BJ (cell line): ENCODE measurements around the gene IPCEF1. TPM values are rescaled to one million over a fixed set of nuclear protein-coding genes. Genes with fewer than 3 reads are reported as not detected.

ENCODE experiments used
- CTCF ChIA-PET: fragments of 350-600 bp; formaldehyde crosslinking; extraction: SDS; loops from one replicate; lab custom pipeline; 2021; ENCODE audit warnings: antibody characterized with exemption, inconsistent platforms; lab: Yijun Ruan, JAX
- POLR2A ChIA-PET: fragments of 300-600 bp; sonication (Branson Sonifier 250); formaldehyde crosslinking; extraction: SDS; loops from one replicate; lab custom pipeline; 2021; ENCODE audit warnings: antibody characterized with exemption; lab: Charles Lee
- DNase-seq: peaks from one replicate; pipeline ENCODE4 v3.0.0-alpha.2; 2011; ENCODE audit warnings: low read depth
- H3K27me3 ChIP-seq: 2 replicates; pipeline ENCODE4 v1.6.0; 2011; ENCODE audit warnings: low read length; ENCODE audit not compliant: control insufficient read depth, insufficient read depth
- H3K36me3 ChIP-seq: 2 replicates; pipeline ENCODE4 v1.5.1; 2011; ENCODE audit warnings: low read length; ENCODE audit not compliant: control insufficient read depth, insufficient read depth
- H3K4me3 ChIP-seq: 2 replicates; pipeline ENCODE4 v1.5.1; 2011; ENCODE audit warnings: low read depth, mild to moderate bottlenecking, control low read depth, low read length
- CTCF ChIP-seq: IDR thresholded peaks from 2 replicates; pipeline ENCODE4 v1.5.1; 2011; ENCODE audit warnings: low read depth, mild to moderate bottlenecking, control low read depth, inconsistent platforms, low read length, moderate library complexity; ENCODE audit not compliant: insufficient read depth
- polyA plus RNA-seq: library from polyadenylated mRNA; depleted of rRNA; stranded (reverse); fragments of >200 nt; gene quantifications from 2 replicates; pipeline ENCODE4 v1.2.3, GENCODE V29; 2011

The IPCEF1 gene
- polyA plus RNA-seq, 1 experiment: 0.02 TPM

- TF ChIP-seq CTCF: no peak
- CTCF ChIA-PET: interaction anchor here (1.1 to 1.5 kb wide), 2 partner anchors 9 to 12 kb away, joined by 3 to 4 read pairs; no protein-coding TSS in a partner anchor
- Histone ChIP-seq H3K27me3 (peaks cover 3% of the 10 kb centered on the region; the same call in 1 of the 2 replicates), H3K36me3 (no peaks in the 10 kb centered on the region; the same call in 1 of the 2 replicates), H3K4me3 (no peak overlapping the region)
- DNase-seq: no peak
- POLR2A ChIA-PET: no interaction called here
Observed at GRCh38 chr6:154382740-154383139, 26.1 kb upstream of the IPCEF1 start.

- Histone ChIP-seq H3K27me3 (peaks cover 3% of the 10 kb centered on the region; the same call in 1 of the 2 replicates), H3K36me3 (no peaks in the 10 kb centered on the region; the same call in 1 of the 2 replicates), H3K4me3 (no peak overlapping the region)
- CTCF ChIA-PET: interaction anchor here (0.6 kb wide), 2 partner anchors 10 to 216 kb away, joined by 3 read pairs; no protein-coding TSS in a partner anchor
- TF ChIP-seq CTCF: no peak
- DNase-seq: no peak
- POLR2A ChIA-PET: no interaction called here
Observed at GRCh38 chr6:154381548-154381947, 24.9 kb upstream of the IPCEF1 start.

GRCh38 chr6:154380741-154381140, 24.1 kb upstream of the IPCEF1 start:
- POLR2A ChIA-PET: no interaction called here
- Histone ChIP-seq H3K27me3 (peaks cover 3% of the 10 kb centered on the region; the same call in 1 of the 2 replicates), H3K36me3 (no peaks in the 10 kb centered on the region; the same call in 1 of the 2 replicates), H3K4me3 (no peak overlapping the region)
- no peak for DNase-seq
- CTCF ChIA-PET: interaction anchor here (0.6 kb wide), 1 partner anchor 11 kb away, joined by 3 read pairs; no protein-coding TSS in a partner anchor
- no peak for TF ChIP-seq CTCF

GRCh38 chr6:154379585-154379984, 23.0 kb upstream of the IPCEF1 start:
- no peaks in the 10 kb centered on the region for H3K27me3 ChIP-seq
- DNase-seq: no peak
- H3K4me3 ChIP-seq: no peak overlapping the region
- ChIA-PET POLR2A (no interaction called here), CTCF (interaction anchor here (2.3 kb wide), 1 partner anchor 10 kb away, joined by 7 read pairs; no protein-coding TSS in a partner anchor)
- H3K36me3 ChIP-seq: no peaks in the 10 kb centered on the region; the same call in 1 of the 2 replicates
- no peak for TF ChIP-seq CTCF

GRCh38 chr6:154378518-154378917, 21.9 kb upstream of the IPCEF1 start:
- DNase-seq: no peak
- ChIA-PET CTCF (interaction anchor here (2.3 kb wide), 1 partner anchor 9 kb away, joined by 7 read pairs; no protein-coding TSS in a partner anchor), POLR2A (no interaction called here)
- Histone ChIP-seq H3K4me3 (no peak overlapping the region), H3K27me3 (no peaks in the 10 kb centered on the region), H3K36me3 (no peaks in the 10 kb centered on the region)
- no peak for TF ChIP-seq CTCF
